NCI-H2171 treated with DMSO at 0.1 percent for 48 hours (cell line): ENCODE measurements around the gene ABCG4.
"Not testable (repeated sequence)": the region's sequence is repeated elsewhere in the genome, so short reads cannot be mapped to it uniquely, and the experiment has no call there.

Source experiments
- DNase-seq: peaks from one replicate; lab custom pipeline; 2025; lab: John Stamatoyannopoulos, UW

Gene ABCG4

DNA sequence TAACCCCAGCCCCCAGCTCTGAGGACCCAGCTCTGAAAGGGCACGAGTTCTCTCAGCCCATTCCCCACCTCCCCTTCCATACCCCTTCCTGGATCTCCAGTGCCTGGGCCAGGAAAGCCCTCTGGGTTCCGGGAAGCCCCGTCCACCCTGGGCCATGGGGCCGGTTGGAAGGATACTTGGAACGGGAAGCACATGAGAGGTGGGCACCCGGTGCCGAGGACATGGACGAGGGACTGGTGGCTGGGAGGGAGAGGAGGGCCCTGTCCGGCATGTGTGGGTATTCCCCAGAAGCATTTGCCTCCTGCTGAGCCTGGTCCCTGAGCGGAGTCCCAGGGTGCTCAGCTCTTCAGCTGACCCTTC is 32.6 kb upstream of the ABCG4 start:
- no peak for DNase-seq

DNA sequence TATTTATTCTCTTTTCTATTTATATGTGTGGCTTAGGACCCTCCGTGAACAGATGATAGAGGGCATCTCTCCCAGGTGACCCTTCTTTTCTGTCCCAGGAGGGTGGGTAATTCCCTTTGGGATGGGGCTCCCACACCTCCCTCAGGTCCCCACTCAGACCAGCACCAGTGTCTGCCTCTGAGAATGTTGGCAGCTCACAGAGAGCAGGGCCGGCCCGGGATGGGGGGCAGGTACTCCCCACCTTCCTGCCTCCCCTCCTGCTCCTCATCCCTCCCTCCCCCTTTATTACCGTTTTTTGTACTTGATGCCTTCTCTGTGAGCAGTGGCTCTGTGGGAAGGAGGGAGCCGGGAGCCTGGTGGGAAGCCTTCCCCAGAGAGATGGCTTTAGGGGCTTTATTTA is 32.3 kb upstream of the ABCG4 start:
- no peak for DNase-seq

DNA sequence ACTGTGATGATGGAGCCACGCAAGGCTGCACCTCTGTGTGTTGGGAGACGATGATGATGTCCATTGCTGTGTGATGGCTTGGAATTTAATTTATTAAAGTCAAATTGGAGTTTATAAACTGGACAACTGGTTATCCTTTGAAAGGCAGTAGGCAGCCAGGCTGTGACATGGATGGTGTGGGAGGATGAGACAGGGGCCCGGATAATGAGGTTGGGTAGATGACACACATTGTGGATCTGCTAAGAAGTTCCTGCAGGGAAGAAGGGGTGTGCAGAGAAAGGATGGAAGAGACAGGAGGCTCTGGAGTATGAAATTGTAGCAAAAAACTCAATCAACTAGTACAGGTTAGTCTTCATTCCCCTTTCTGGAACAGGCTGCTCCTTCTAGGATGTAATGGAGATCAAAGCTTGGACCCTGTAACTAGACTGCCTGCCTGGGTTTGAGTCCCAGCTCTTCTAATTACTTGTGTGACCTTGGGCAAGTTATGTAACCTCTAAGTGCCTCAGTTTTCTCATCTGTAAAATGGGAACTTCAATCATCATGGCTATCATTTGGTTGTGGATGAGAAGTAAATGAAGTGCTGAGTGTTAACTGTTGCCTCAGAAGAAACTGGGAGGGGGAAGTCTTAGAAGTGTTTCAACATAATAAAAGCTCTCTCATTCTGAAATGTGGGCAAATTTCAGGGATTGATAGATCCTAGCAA is 31.7 kb upstream of the ABCG4 start:
- no peak for DNase-seq

DNA sequence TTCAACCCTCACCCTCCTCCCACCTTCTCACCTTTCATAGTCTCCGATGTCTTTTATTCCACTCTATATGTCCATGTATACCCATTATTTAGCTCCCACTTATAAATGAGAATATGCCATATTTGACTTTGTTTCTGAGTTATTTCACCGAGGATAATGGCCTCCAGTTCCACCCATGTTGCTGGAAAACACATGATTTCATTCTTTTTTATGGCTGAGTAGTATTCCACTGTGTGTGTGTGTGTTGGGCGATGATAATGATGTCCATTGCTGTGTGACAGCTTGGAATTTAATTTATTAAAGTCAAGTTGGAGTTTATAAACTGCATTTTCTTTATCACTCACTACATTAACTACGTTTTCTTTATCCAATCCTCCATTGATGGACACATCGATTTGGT is 30.6 kb upstream of the ABCG4 start:
- no peak for DNase-seq

DNA sequence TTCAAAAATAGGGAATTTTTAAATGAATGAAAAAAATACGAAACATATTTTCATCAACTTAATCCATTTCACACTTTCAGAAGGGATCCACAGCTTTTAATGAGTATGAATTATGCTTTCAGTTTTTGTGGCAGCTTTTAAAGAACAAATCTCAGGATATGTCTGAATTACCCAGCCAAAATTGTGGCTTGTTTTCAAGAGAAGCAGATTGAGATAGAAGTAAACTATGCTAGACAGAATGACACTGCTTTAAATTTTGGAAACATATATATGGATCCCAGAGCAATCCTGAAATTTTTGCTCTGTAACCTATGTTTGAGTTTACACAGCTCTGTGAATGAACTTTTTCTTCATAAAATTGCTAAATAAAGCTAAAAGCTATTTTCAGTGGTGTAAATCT is 29.9 kb upstream of the ABCG4 start:
- DNase-seq: no peak

DNA sequence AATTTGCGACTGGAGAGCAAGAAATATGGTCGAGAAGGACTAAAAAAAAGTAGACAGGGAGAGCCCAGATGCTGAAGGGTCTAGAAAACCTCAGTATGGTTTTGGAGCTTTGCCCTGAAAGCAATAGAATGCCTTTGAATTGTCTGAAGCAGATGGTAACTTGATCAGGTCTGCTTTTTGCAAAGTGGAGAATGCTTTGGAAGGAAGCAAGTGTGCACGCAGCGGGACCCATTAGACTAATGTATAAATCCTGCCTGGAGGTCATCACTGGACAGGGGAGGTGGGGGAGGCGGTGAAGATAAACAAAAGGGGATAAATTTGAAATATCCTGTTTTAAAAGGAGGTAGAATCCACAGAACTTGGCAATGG is 28.2 kb upstream of the ABCG4 start:
- DNase-seq: peak; percentile 50

DNA sequence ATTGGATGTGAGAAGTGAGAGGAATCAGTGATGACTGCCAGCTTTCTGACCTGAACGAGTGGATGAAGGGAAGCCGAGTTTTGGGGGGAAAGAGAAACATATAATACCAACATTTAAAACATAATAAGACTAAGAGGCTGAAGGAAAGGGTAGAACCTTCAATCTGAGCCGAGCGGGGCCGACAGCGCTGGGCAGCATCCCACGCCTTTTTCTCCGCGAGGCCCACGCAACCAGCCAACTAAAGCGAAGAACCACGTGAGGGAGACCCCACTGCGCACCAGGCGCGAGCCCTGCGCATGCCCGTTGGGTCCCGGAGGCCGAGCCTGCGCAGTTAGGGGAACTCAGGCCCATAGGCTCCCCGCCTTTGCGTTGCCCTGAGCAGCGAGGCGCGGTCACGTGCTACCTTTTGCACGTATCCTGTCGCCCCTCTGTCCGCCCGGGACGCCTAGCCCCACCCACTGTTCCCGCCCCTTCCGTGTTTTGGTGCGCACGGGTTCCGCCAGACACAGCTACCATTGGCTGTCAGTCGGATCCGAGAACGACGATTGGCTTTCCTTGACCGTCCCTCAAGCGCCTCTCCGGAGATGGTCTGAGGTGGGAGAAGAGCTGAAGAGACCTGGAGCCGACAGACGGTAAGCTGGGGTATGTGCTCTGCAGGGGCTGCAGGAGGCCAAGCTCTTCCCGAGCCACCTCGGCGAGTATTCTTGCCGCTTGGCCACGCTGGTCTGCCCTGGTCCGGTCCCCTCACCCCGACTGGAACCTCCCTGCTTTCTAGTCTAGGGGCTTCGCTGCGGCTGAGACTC is 27.6 kb upstream of the ABCG4 start, which contains the start of gene HINFP:
Gene HINFP, plus strand, starts transcription at position 573 of the 803 bp plus-strand sequence. CDS start 5,365 bp downstream, outside the sequence.
- DNase-seq: peak; percentile 94

DNA sequence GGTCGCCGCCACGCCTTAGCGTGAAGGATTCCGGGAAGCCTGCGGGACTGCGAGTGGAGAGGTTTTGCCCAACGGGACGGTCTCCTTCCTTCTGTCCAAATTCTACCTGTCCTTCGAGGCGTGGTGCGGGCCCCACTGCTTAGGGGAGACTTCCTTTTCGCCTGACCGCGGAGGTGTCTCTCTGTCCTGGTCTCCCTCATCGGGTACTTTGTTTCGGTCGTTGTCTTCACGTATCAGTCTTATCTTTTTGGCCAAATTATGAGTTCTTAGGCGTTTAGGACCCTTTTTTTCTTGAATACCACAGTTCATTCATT is 27.1 kb upstream of the ABCG4 start:
- DNase-seq: no peak

DNA sequence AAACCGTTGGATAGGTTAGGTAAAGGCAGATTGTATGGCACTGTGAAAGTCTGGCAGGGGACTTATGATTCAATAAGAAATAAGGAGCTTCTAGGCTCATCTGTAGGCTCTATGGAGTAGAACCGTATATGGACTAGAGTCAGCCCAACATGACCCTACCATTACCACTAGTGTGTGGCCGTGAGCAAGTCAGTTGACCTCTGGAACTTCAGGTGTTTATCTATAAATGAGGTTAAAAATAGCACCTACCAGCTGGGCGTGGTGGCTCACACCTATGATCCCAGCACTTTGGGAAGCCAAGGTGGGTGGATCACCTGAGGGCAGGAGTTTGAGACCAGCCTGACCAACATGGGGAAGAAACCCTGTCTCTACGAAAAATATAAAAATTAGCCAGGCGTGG is 23.0 kb upstream of the ABCG4 start:
- no peak for DNase-seq

DNA sequence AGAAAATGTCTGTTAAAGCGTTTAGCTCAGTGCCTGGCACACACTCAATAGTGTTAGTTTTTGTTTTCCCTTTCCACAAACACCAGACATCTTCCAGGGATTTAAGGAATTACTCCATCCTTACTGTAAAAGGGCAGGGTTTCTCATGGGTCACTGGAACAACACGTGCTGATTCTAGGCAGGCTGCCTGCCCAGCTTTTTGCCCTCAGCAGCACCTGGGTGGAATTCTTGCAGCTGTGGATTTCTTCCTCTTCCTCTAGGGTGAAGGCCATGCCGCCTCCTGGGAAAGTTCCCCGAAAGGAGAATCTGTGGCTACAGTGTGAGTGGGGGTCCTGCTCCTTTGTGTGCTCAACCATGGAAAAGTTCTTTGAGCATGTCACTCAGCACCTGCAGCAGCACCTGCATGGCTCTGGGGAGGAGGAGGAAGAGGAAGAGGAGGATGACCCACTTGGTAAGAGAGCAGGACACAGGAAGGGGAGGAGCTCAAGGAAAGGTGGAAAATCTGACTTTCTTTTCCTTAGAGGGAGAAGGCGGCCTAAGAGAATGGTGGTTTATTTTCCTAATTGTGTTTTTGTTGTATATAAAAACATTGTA is 22.1 kb upstream of the ABCG4 start:
- no peak for DNase-seq

DNA sequence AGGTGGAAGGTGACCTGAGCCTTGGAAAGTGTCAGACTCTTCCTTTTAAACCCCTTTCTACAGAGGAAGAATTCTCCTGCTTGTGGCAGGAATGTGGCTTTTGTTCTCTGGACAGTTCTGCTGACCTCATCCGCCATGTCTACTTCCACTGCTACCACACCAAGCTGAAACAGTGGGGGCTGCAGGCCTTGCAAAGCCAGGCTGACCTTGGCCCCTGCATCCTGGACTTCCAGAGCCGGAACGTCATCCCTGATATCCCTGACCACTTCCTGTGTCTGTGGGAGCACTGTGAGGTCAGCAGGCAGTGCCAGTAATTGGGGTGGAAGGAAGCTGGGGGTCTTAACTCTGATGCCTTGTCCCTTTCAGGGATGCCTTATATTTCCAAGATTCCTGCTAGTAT is 18.2 kb upstream of the ABCG4 start:
- DNase-seq: no peak

DNA sequence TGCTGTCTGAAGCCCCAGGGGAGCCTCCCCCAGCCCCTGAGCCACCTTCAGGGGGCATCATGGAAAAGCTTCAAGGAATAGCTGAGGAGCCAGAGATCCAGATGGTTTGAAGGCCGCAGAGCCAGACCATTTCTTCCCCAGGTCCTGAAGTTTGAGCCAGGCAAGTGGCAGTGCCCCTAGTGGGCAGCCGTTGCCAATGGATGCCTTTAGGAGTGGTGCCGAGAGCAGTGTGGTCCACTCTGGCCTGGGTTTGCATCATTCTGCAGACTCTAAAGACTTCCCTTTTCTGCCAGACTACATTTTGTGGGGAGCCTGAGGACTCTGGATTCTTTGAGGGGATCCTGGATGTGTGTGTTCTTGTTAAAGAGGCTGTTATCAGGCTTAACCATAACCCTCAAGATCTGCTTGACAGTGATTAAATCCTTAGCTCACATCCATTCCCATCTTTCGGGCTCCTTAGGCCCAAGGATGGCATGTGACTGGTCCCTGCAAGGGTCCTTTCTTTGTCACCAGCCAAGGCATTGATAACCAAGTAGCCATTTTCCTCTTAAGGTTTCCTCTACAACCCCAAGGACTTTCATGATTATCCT is 14.4 kb upstream of the ABCG4 start:
- no peak for DNase-seq

DNA sequence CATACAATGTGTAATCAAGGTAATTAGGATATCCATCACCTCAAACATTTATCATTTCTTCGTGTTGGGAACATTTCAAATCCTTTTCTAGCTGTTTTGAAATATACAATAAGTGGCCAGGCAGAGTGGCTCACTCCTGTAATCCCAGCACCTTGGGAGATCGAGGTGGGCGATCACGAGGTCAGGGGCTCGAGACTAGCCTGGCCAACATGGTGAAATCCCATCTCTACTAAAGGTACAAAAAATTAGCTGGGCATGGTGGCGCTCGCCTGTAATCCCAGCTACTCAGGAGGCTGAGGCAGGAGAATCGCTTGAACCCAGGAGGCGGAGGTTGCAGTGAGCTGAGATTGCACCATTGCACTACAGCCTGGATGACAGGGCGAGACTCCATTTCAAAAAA is 9.6 kb upstream of the ABCG4 start:
- not testable (repeated sequence) for DNase-seq

DNA sequence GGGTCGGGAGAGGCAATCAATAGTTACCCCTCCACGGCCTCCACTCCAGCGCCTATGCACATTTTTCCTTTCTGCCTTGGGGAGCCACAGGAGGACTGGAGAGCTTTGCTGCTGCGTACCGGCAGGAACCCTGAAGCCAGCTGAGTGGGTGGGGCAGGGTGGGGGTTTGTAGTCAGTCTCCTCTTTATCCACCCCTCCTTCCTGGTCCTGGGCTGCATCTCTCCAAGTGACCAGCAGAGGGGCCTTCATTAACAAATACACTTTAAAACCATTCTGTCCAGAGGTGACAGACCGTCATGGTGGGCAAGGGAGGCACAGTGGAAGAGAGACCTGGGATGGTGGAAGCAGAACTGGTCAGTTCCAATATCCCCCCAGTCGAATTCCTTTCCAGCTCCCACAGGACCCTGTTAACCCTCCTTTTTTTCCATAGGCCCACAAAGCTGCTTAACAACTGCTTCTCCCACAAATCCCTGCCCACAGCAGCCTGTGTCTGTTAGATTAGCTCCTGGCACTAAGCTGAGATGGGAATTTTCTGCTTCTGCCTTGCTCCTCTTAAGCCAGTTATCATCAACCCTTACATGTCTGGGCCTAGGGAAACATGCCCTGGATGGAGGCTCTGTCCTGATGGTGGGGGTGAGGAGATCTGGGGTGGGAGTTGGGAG is 3.9 kb upstream of the ABCG4 start:
- DNase-seq: no peak

DNA sequence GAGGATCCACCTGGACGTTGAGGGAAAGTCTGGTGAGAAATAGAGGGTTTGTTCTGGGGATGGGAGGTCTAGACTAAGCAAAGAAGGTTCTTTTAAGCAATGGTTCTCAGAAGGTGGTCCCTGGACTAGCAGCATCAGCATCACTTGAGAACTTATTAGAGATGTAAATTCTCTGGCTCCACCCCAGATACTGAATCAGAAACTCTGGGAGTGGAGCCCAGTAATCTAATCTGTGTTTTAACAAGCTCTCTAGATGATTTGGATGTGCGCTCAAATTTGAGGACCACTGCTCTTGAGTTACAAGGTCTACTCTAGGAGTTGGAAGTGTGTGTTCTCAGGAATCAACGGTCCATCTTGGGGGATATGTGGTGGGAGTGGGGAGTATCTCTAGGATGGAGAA is 3.3 kb upstream of the ABCG4 start:
- DNase-seq: no peak

DNA sequence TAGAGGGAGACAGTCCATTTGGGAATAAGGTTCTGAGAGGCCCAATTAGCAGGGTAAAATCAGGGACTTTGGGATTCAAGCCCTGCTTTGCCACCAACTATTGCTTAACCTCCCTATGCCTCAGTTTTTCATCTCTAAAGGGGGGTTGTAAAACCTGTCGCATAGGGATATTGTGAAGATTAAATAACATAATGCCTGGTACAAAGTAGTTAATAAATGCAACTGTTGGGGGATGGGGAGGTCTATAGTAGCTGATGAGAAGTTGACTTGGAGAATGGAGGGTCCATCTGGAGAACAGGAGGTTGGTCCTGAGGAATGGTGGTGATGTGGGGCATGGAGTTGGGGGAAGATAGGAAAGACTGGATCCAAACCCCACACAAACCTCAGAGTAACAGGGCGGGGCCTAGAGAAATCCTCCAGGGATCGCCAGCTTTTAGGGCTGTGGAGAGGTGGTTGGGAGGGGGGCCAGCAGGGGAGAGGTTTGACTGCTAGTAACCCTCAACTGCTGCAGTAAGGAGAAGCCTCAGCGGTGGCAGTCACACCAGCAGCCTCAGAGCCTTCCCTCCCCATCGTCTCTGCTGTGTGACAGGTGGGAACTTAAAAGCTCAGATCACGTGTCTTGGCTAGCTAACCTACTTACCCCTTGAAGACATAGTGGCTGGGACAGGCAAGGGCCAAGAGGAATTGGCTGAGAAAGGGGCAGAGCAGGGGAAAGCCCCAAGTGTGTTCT is 1.1 kb upstream of the ABCG4 start:
- peak; percentile 59 for DNase-seq

DNA sequence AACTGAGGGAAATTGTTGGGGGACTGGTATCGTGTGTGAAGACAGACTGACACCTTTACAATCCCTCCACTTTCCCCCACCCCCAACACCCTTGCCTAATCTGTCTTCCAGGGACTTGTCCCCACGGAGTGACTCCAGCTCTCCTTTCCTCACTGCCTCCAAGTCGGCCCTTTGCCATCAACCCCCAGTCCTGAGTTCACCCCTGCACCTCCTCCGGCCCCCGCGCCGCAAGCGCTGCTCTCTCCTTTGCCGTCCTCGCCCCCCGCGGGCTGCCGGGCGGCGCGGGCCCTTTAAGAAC is 183 bp upstream of the ABCG4 start:
- DNase-seq: no peak

DNA sequence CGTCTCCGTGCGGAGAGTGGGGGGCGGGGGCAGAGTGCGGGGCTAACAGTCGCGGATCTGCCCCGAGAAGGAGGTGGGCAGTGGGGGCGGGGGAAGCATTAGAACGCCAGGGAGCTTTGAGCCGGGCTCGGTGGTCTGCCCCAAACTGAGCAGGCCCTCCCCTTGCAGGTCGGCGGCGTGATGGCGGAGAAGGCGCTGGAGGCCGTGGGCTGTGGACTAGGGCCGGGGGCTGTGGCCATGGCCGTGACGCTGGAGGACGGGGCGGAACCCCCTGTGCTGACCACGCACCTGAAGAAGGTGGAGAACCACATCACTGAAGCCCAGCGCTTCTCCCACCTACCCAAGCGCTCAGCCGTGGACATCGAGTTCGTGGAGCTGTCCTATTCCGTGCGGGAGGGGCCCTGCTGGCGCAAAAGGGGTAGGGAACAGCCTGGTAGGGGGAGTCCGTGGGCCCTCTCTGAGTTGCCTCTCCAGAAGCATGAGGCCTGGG is 979 bp downstream of the ABCG4 start:
- DNase-seq: no peak

DNA sequence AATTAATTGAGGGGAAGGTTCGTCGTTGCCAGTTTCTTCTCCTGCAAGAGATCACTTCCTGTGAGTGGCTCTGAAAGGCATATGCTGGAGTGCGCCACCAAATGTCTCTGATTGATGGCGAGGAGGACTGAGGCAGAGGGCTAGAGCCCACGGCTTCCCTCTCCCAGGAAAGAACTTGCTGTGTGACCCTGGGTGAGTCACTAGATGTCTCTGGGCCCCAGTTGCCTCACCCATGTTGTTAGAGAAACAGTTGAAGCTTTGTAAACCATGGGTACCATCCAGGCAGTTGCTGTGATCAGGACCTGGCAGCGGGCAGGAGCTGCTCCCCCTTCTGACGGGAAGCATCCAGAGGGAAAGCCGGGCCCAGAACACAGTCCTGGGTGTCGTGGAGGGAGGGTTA is 3.2 kb downstream of the ABCG4 start:
- no peak for DNase-seq

DNA sequence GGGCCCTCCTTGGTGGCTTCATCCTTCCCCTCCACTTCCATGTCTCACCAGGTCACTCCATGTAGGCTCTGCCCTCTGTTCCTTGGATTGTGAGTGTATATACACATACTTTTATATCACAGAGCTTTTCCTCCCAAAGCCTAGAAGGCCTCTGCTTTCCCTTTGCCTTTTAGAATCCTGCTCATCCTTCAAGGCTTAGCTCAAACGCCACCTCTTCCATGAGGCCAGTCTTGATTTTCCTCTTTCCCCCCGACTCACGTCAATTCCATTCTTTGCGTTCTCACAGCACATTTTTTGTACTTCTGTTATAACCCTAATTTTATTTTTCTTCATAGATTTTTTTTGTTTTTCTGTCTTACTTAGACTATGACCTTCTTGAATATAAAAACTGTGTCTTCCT is 3.8 kb downstream of the ABCG4 start:
- no peak for DNase-seq

DNA sequence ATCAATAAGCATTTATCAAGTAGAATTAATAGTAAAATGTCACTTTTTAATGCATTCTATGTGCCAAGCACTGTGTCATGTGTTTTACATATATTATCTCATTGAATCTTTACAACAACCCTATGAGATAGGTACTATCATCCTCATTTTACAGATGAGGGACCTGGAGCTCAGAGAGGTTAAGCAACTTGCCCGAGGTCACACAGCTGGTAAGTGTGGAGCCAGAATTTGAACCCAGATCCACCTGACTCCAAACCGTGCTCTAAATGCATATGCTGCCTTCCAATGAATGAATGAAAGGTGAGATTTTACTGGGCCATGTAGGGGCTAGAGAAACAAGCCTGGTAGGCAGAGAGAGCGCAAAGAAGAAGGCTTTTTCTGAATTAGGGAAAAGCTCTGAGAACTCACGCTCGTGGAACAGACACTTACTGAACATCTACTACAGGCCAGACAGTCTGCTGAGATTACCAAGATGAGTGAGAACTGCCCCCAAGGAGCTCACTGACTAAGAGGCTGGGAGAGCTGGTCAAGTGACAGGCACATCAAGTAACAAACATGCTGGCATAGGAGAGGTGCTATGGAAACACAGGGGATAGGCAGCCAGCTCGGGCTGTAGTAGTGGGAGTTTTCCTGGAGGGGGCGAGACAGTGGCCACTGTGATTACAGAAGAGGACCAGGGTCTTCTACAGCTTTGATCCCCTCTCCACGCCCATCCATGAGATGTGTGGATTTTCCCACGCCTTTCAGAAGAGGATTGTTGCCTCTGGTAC is 4.4 kb downstream of the ABCG4 start:
- DNase-seq: no peak
